A673 (cell line): ENCODE data around the gene CLEC16A. TPM values are rescaled to one million over a fixed set of nuclear protein-coding genes. Genes with fewer than 3 reads are reported as not detected.

Experiments
- BruUV-seq: library from RNA; stranded (reverse); fragments of 400-500 nt; replicated peaks from 2 replicates; lab custom pipeline; 2021; lab: Mats Ljungman, UMichigan
- CTCF ChIA-PET: fragments of 300-600 bp; sonication (Branson Sonifier 250); formaldehyde crosslinking; loops from one replicate; lab custom pipeline; 2022; ENCODE audit warnings: antibody characterized with exemption; lab: Charles Lee
- POLR2A ChIA-PET: fragments of 300-600 bp; sonication (Branson Sonifier 250); formaldehyde crosslinking; loops from one replicate; lab custom pipeline; 2022; ENCODE audit warnings: antibody characterized with exemption; ENCODE audit not compliant: low non-redundant PET; lab: Charles Lee
- DNase-seq: peaks from one replicate; pipeline ENCODE4 v3.0.0-alpha.2; 2015; ENCODE audit warnings: low spot score
- H3K27ac ChIP-seq: fragments of 200-600 bp; sonication (generic); 2 replicates; pipeline ENCODE4 v1.5.1; 2016; ENCODE audit warnings: mixed run types, low read depth, mild to moderate bottlenecking, mixed read lengths, antibody characterized with exemption, low read length; ENCODE audit not compliant: poor library complexity, severe bottlenecking
- H3K27me3 ChIP-seq: fragments of 200-600 bp; sonication (generic); replicated peaks from 2 replicates; pipeline ENCODE4 v1.6.1; 2017; ENCODE audit warnings: mixed run types, low read depth, mild to moderate bottlenecking, mixed read lengths, antibody characterized with exemption, low read length; ENCODE audit not compliant: insufficient read depth, poor library complexity
- H3K36me3 ChIP-seq: fragments of 200-600 bp; sonication (generic); 2 replicates; pipeline ENCODE4 v1.6.1; 2016; ENCODE audit warnings: mixed run types, mild to moderate bottlenecking, mixed read lengths, antibody characterized with exemption, low read length; ENCODE audit not compliant: insufficient read depth, poor library complexity, severe bottlenecking
- H3K4me1 ChIP-seq: fragments of 200-600 bp; sonication (generic); 2 replicates; pipeline ENCODE4 v1.6.1; 2017; ENCODE audit warnings: mixed run types, mild to moderate bottlenecking, mixed read lengths, antibody characterized with exemption, low read length; ENCODE audit not compliant: insufficient read depth, poor library complexity, severe bottlenecking
- H3K4me3 ChIP-seq: fragments of 200-600 bp; sonication (generic); 2 replicates; pipeline ENCODE4 v1.5.1; 2016; ENCODE audit warnings: low read depth, mixed run types, mild to moderate bottlenecking, mixed read lengths, low read length; ENCODE audit not compliant: poor library complexity, severe bottlenecking
- H3K9me3 ChIP-seq: fragments of 200-600 bp; sonication (generic); 2 replicates; pipeline ENCODE4 v1.6.1; 2016; ENCODE audit warnings: mixed run types, low read depth, mild to moderate bottlenecking, mixed read lengths, antibody characterized with exemption, low read length; ENCODE audit not compliant: poor library complexity, severe bottlenecking
- EZH2 ChIP-seq: fragments of 200-600 bp; sonication (generic); IDR thresholded peaks from 2 replicates; pipeline ENCODE4 v1.6.1; 2017; ENCODE audit warnings: borderline replicate concordance, low read depth, mild to moderate bottlenecking, mixed read lengths, antibody characterized with exemption, low read length; ENCODE audit not compliant: poor library complexity, severe bottlenecking
- intact Hi-C: fragments of 100-400 bp; cut with micrococcal nuclease; formaldehyde crosslinking; loops from one replicate; pipeline ENCODE4 v1.10.0; 2022; ENCODE audit not compliant: unreplicated experiment
- total RNA-seq: library from RNA; stranded (reverse); gene quantifications from 2 replicates; pipeline ENCODE4 v1.2.3, GENCODE V29; 2021
- TF ChIP-seq, protein P1 (sequence below): fragments of 300-800, 200-600 bp; sonication (generic); conservative IDR thresholded peaks from 2 replicates; pipeline ENCODE4 v1.5.1; 2017; ENCODE audit warnings: low read depth, mild to moderate bottlenecking, antibody characterized with exemption, low read length, moderate library complexity, mixed read lengths

The CLEC16A gene
- total RNA-seq, 1 experiment from 2014 or later = 23.4 TPM

DNA sequence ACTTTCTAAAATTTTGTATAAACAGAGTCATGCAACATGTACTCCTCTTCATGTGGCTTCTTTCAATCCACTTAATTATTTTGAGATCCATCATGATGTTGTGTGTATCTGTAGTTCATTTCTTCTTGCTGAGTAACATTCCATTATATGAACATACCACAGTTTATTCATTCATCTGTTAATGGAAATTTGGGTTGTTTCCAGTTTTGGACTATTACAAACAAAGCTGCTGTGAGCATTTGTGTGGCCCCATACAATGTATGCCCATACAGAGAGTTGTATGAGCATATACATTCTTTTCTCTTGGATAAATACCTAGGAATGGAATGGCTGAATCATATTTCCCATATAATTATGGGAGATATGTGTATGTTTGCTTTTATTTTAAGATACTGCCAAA, 85.6 kb downstream of the CLEC16A start:
- BruUV-seq = no TSS peak
- ChIA-PET POLR2A (no interaction called here), CTCF (no interaction called here)
- Histone ChIP-seq H3K36me3 (peaks cover 8% of the 10 kb centered on the region), H3K4me1 (peaks cover 15% of the 10 kb centered on the region), H3K9me3 (peaks cover 10% of the 10 kb centered on the region), H3K4me3 (no peak overlapping the region), H3K27ac (no peak overlapping the region), H3K27me3 (no peaks in the 10 kb centered on the region)
- intact Hi-C loops = no loop called here
- DNase-seq = no peak
- TF ChIP-seq, protein P1, sequence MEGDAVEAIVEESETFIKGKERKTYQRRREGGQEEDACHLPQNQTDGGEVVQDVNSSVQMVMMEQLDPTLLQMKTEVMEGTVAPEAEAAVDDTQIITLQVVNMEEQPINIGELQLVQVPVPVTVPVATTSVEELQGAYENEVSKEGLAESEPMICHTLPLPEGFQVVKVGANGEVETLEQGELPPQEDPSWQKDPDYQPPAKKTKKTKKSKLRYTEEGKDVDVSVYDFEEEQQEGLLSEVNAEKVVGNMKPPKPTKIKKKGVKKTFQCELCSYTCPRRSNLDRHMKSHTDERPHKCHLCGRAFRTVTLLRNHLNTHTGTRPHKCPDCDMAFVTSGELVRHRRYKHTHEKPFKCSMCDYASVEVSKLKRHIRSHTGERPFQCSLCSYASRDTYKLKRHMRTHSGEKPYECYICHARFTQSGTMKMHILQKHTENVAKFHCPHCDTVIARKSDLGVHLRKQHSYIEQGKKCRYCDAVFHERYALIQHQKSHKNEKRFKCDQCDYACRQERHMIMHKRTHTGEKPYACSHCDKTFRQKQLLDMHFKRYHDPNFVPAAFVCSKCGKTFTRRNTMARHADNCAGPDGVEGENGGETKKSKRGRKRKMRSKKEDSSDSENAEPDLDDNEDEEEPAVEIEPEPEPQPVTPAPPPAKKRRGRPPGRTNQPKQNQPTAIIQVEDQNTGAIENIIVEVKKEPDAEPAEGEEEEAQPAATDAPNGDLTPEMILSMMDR = no peak

DNA sequence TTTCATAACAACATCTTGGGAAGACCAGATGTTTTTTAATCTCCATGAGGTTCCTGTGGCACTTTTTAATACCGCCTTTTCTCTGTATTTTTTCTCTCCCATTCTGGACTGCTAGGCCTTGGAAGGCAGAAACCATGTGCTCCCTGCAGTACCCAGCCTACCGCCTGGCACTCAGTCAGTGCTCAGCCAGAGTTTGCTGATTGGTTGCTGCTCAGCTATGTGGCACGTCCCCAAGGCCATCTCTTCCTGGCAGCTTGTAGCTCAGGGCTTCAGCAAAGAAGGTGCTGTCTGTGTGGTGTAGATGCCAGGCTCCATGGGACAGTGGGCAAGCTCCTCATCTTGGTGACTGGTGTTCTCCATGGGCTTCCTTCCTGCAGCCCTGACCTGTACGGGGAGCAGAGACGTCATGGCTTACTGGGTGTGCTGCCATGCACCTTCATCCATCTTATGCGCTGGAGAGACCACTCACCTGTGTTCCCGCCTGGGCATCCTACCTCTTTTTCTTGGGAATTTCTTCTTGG, 86.7 kb downstream of the CLEC16A start:
- H3K9me3 ChIP-seq = peaks cover 7% of the 10 kb centered on the region
- no peak overlapping the region for H3K4me3 ChIP-seq
- peaks cover 15% of the 10 kb centered on the region for H3K4me1 ChIP-seq
- intact Hi-C loops = no loop called here
- TF ChIP-seq, protein P1 = no peak
- no peak for TF ChIP-seq EZH2
- BruUV-seq = no TSS peak
- no peak overlapping the region for H3K27ac ChIP-seq
- ChIA-PET CTCF (no interaction called here), POLR2A (no interaction called here)
- H3K27me3 ChIP-seq = no peaks in the 10 kb centered on the region
- H3K36me3 ChIP-seq = peaks cover 6% of the 10 kb centered on the region
- DNase-seq = no peak

DNA sequence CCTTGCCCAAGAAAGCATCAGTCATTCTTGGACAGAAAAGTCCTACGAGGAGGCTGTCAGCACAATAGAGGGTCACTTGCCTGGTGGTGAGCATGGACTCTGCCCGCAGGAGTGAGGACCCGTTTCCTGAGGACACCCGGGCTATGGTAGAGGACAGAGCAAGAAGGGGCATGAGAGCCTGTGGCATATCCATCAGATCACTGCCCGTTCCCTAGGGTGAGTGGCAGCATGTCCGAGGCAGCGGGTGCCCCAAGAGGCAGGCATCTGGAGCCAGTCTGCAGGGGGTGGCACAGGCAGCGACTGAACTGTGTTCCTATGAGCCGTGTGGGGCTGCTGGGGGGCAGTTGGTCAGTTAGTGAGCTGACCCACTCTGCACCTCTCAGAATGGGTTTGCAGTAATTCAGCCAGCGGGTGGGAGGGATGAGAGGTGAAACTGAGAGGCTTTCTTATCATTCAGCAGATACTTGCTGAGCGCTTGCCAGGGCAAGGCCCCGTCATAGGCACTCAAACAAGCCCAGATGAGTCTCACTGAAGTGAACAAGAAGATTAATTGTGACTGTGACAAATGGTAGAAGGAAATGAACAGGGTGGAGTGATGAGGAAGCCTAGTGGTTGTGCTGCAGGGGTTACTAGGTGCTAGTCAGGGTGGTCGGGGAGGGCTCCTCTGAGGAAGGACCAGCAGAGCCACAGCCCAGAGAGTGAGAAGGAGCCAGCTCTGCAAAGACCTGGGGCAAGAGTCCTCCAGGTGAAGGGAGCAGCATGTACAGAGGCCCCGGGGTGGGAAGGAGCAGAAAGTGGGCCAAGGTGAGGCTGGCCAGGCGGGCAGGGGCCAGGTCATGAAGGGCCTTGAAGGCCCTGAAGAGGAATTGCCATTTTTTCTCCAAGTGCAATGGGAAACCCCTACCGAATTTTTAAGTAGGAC, 87.9 kb downstream of the CLEC16A start:
- TF ChIP-seq, protein P1 = no peak
- TF ChIP-seq EZH2 = no peak
- intact Hi-C loops = no loop called here
- no peak for DNase-seq
- no TSS peak for BruUV-seq
- no peaks in the 10 kb centered on the region for H3K27me3 ChIP-seq
- no peak overlapping the region for H3K27ac ChIP-seq
- H3K9me3 ChIP-seq = no peaks in the 10 kb centered on the region
- H3K36me3 ChIP-seq = no peaks in the 10 kb centered on the region
- H3K4me1 ChIP-seq = peaks cover 15% of the 10 kb centered on the region
- CTCF ChIA-PET = no interaction called here
- H3K4me3 ChIP-seq = no peak overlapping the region
- POLR2A ChIA-PET = no interaction called here
